GM21786 (cell line): ENCODE data around the gene PARD6G.
"Not testable (repeated sequence)": the region's sequence is repeated elsewhere in the genome, so short reads cannot be mapped to it uniquely, and the experiment has no call there.

Experiments
- ATAC-seq: cut with Tn5 transposase; IDR thresholded peaks from one replicate; pipeline ENCODE4 v1.9.1; 2021; ENCODE audit not compliant: unreplicated experiment

Gene PARD6G

DNA sequence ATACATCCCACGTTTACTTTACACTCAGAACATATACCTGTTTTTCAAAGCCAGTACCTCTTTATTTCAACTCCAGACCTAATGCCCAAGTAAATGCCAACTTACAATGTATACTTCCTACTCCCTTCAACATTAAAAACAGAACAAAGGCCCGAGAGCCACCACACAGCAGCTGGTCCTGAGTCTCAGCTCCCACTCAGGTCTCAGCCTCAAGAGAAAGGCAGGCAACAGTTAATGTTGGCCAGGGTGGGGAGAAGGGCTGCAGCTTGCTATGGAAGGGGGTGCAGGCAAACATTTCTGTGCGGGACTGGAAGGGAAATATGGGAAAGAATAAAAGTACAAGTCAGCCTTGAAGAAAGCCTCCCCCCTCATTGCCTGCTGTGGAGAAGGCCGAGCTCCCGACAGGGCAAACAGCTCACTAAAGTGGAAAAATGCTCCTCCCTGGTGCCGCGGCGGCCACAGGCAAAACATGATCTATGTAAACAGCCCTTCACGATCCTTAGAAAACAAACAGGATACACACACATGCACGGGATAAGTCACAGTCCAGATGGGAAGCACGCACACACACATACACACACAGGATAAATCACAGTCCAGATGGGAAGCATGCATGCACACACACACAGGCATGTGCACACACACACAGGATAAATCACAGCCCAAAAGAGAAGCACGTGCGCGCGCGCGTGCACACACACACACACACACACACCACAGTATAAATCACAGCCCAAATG is 70.8 kb downstream of the PARD6G start:
- no peak for ATAC-seq

GRCh38 chr18:80175451-80176204 is 71.7 kb downstream of the PARD6G start:
- ATAC-seq, result no peak

DNA sequence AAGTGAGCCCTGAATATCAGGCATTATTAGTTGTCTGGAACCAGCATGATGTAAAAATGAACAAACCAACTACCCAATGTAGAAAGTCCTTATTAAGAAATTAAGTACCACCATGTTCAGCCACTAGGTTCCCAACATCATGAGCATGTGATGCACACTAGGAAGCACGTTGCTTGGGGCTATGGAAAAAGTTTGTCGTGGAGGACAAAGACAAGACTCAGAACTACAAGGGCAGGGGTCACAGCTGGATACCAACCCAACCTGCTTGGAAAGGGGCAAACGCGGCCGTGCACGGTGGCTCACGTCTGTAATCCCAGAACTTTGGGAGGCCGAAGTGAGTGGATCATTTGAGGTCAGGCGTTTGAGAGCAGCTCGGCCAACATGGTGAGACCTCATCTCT is 74.3 kb downstream of the PARD6G start:
- no peak for ATAC-seq

GRCh38 chr18:80172056-80172455 is 75.3 kb downstream of the PARD6G start:
- ATAC-seq, result no peak

DNA sequence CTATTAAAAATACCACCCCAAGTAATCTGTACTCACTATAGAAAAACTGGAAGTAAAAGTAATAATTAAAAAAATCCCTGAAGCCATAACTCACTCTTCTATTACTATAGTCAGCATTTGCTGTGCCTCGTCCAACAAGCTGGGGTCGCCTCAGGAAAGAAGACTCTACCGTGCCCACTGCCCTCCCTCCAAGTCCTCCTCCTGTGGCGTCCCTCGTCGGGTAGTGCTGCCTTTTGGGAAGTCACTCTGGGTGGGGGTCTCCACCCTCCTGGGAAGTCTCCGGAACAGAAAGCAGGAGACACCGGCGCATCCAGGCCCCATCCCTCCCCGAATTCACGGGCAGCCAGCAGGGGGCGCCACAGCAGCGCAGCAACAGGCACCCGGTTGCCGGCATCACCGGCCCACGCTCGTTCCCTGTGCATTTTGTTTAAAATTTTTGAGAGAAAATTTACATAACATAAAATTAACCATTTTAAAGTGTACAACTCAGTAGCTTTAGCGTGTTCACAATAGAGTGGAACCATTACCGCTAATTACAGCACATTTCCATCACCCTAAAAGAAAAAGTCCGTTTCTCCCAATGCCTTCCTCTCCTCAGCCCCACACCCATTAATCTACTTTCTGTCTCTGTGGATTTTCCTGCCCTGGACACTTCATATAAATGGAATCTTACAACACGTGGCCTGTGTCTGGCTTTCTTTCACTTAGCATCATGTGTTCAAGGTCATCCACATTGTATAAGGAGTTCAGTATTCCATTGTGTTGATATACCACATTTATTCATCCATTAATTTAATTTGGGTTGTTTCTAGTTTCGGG is 76.1 kb downstream of the PARD6G start:
- ATAC-seq, result no peak

GRCh38 chr18:80170395-80171053 is 76.8 kb downstream of the PARD6G start:
- no peak for ATAC-seq

- no peak for ATAC-seq
Observed at GRCh38 chr18:80169607-80170006, 77.7 kb downstream of the PARD6G start.

DNA sequence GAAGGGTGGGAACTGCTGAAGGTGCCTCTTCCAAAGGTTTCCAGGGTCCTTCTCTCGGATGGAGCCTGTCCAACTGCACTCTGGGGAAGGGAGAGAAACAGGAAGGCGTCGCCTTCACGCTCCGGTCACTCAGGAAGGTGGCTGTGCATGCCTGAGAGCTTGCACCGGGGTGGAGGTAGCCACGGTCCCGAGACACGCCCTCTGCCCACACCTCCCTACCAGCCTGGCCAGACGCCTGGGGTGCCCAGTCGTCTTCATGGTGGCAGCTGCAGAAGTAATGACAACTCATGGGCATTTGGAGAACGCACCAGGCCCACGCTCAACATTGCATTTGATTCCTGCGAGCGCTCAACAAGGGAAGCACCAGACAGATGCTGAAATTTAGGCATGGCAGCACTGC is 78.3 kb downstream of the PARD6G start:
- ATAC-seq, result no peak

GRCh38 chr18:80168346-80168745 is 79.0 kb downstream of the PARD6G start:
- ATAC-seq, result no peak

DNA sequence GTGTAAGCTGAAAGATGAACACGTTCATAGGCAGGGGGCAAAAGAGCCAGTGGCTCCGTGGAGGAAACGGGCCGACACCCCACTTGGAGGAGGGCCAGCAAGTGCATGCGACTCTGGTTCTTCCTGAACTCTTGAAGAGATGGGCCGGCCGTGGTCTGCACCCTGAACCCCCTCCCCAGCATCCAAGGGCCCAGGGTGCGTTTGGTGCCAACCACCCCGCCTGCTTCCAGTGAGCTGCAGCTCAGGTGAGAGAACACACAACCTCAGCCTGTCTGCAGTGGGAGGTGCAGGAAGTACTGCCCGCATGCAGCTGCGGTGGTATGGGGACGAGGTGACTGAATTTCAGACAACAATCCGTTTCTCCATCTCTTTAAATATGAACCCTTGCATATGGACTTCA is 79.4 kb downstream of the PARD6G start:
- ATAC-seq, result no peak

DNA sequence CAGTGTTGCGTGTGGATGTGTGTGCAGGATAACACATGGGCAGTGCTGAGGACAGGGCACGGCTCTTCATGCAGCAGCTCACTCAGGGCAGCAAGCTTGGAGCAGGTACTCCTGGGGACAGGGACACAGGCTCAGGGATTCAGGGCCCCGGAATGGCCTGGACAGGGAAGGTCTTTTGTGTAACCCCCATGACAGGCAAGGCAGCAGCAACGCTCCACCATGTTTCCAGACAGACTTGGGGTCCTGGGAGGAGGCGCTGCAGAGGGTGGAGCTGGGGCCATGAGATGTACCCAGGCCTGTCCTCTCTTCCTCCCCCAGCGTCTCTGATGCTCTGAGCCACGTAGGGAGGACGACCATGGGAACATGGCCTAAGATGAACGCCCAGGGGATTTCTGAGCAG is 80.0 kb downstream of the PARD6G start:
- no peak for ATAC-seq

GRCh38 chr18:80166725-80167124 is 80.6 kb downstream of the PARD6G start:
- no peak for ATAC-seq

DNA sequence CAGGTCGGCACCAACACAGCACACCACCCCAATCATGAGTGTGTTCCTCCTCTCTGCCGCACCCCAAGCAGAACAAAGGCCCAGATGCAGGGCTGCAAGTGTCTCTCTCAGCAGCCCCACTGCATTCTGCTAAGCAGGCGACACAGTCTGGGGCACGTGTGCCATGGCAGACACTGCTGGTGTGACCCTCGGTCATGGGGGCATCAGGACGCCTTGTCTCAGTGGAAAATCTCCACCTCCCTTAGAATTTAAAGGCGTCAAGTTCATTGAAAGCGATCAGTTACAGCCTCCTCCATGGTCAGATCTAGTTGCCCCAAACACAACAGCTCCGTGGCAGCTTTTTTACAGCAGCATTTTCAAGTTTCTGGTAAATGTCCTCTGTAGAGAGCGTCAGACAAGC is 81.1 kb downstream of the PARD6G start:
- ATAC-seq, result no peak

- not testable (repeated sequence) for ATAC-seq
Observed at GRCh38 chr18:80164727-80165355, 82.5 kb downstream of the PARD6G start.

DNA sequence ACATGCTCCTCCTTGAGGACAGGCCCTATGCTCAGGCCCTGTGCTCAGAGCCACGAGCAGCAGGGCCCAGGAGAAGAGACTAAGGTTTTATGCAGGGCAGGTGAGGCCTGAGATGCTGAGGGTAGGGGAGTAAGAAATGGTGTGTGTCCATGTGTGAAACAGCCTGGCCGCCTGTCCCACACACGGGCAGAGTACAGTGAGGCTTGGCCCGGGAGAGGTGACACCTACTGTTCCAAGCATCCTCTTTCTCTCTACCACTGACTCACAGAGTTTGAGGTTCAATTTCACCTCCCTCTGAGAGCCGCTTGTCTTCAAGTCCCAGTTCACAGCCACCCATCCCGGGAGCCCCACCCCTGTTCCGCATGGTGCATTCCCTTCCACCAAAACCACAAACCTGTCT is 84.1 kb downstream of the PARD6G start:
- no peak for ATAC-seq

DNA sequence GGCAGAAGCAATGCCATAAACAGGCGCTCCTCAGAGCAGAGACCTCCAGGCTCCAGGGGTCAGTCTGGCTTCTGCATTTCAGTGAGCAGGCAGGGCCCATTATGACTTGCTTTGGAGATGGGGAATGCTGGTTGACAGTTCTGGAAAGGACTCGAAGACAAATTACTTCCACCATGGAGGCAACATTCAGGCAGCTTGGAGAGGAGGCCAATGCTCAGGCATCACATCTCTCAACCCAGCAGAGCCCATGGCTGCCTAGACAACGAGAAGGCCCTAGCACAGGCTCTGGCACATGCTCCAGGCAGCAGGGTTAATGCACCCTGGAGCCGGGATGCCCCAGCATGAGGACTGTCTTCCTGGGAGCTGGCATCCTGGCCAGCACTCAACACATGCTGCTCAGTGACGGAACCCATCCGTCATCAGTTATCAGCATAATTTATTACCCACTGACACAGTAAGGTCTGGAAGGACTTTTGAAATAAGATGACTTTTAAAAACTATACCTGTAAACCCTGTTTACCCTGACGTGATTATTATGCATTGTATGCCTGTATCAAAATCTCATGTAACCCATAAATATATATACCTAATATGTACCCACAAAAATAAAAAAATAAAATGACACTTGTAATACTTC is 85.4 kb downstream of the PARD6G start:
- ATAC-seq, result no peak

- ATAC-seq, result no peak
Observed at GRCh38 chr18:80159713-80160636, 87.3 kb downstream of the PARD6G start.

GRCh38 chr18:80158365-80158764 is 88.9 kb downstream of the PARD6G start:
- ATAC-seq, result no peak

DNA sequence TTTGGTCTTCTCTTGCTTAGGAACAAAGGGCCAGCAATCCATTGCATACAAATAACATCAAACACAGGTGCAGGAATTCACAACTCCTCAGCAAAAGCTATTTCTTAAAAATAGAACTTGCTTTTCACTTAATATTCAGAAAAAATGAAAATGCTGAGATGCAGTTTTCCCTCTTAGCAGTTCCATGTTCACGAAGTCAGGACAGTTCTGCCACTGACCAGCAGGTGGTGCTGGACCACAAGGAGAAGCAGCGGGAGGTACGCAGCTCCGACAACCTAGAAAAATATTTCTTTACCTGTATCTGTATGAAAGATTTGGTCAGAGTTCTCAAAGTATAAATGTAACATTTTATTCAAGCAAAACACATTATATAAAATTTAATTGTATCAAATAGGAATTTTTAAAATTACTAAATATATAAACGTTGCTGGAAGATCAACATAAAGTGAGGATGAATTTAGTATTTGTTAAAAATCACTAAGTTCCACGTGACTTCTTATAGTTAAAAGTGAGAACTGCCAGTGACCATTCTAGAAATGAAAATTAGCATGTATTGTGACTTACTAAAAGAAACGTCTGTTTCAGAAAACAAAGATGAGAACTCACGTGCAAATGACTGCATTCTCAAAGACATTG is 89.5 kb downstream of the PARD6G start:
- no peak for ATAC-seq
